Measurements from ENCODE around the gene PCSK1N. TPM values are rescaled to one million over a fixed set of nuclear protein-coding genes. Genes with fewer than 3 reads are reported as not detected.

Gene PCSK1N
- total RNA-seq, 1 experiment from 2014 or later, result 53.3 TPM

- peaks cover 13% of the 10 kb centered on the region for H3K4me1 Mint-ChIP-seq (ENCODE audit: low read depth, unreplicated experiment)
These were observed 4.1 kb downstream of the PCSK1N start for GRCh38 chrX:48831136-48831908.

GRCh38 chrX:48829016-48829735, 6.2 kb downstream of the PCSK1N start:
- H3K4me1 Mint-ChIP-seq (ENCODE audit: low read depth, unreplicated experiment), result peaks cover 4% of the 10 kb centered on the region
- no peak for DNase-seq
- TF ChIP-seq CTCF (IDR thresholded peaks at IDR 0.05; ENCODE audit: unreplicated experiment), result no peak
- CTCF ChIA-PET, result no interaction called here
- H3K36me3 Mint-ChIP-seq (ENCODE audit: insufficient read depth, unreplicated experiment), result peaks cover 11% of the 10 kb centered on the region
- no peak overlapping the region for H3K27ac Mint-ChIP-seq (ENCODE audit: unreplicated experiment)
- BruUV-seq (replicated peaks), result no TSS peak
- H3K9me3 Mint-ChIP-seq (ENCODE audit: low read depth, unreplicated experiment), result no peaks in the 10 kb centered on the region
- no peaks in the 10 kb centered on the region for H3K27me3 Mint-ChIP-seq (ENCODE audit: unreplicated experiment)
- H3K4me3 Mint-ChIP-seq (ENCODE audit: low read depth, unreplicated experiment), result no peak overlapping the region
- intact Hi-C loops (cut with micrococcal nuclease; ENCODE audit: unreplicated experiment), result no loop called here

More at GRCh38 chrX:48831136-48831908, 4.1 kb downstream of the PCSK1N start:
- BruUV-seq (replicated peaks), result TSS peak; percentile 44
- no peak overlapping the region for H3K27ac Mint-ChIP-seq (ENCODE audit: unreplicated experiment)
- no peaks in the 10 kb centered on the region for H3K27me3 Mint-ChIP-seq (ENCODE audit: unreplicated experiment)
- peaks cover 28% of the 10 kb centered on the region for H3K36me3 Mint-ChIP-seq (ENCODE audit: insufficient read depth, unreplicated experiment)
- no peak overlapping the region for H3K4me3 Mint-ChIP-seq (ENCODE audit: low read depth, unreplicated experiment)
- TF ChIP-seq CTCF (IDR thresholded peaks at IDR 0.05; ENCODE audit: unreplicated experiment), result no peak
- intact Hi-C loops (cut with micrococcal nuclease; ENCODE audit: unreplicated experiment), result loop anchor here (10.0 kb wide), 1 partner anchor 63 kb away; the partner anchor contains the start of genes PQBP1 and TIMM17B
- no peak for DNase-seq
- CTCF ChIA-PET, result no interaction called here
- H3K9me3 Mint-ChIP-seq (ENCODE audit: low read depth, unreplicated experiment), result no peaks in the 10 kb centered on the region

DNA sequence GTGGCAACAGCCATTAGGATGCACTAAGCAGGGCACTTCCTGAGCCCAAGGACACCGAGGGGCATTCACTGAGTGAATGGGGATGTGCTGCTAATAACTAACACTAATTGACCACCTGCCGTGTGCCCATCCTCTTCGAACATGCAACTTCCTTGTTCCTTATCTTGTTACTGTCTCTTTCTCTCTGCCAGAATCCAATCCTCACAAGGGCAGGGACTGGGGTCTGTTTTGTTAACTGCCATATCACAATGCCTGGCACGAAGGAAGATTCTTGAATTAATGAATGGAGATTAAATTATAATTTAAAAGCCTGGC, 7.8 kb downstream of the PCSK1N start:
- no peak for TF ChIP-seq CTCF (IDR thresholded peaks at IDR 0.05; ENCODE audit: unreplicated experiment)
- Mint-ChIP-seq H3K4me1 (ENCODE audit: low read depth, unreplicated experiment) (no peaks in the 10 kb centered on the region), H3K27me3 (ENCODE audit: unreplicated experiment) (no peaks in the 10 kb centered on the region), H3K9me3 (ENCODE audit: low read depth, unreplicated experiment) (no peaks in the 10 kb centered on the region), H3K36me3 (ENCODE audit: insufficient read depth, unreplicated experiment) (peaks cover 13% of the 10 kb centered on the region), H3K27ac (ENCODE audit: unreplicated experiment) (no peak overlapping the region), H3K4me3 (ENCODE audit: low read depth, unreplicated experiment) (no peak overlapping the region)
- no peak for DNase-seq
- intact Hi-C loops (cut with micrococcal nuclease; ENCODE audit: unreplicated experiment), result no loop called here
- BruUV-seq (replicated peaks), result no TSS peak
- CTCF ChIA-PET, result no interaction called here

DNA sequence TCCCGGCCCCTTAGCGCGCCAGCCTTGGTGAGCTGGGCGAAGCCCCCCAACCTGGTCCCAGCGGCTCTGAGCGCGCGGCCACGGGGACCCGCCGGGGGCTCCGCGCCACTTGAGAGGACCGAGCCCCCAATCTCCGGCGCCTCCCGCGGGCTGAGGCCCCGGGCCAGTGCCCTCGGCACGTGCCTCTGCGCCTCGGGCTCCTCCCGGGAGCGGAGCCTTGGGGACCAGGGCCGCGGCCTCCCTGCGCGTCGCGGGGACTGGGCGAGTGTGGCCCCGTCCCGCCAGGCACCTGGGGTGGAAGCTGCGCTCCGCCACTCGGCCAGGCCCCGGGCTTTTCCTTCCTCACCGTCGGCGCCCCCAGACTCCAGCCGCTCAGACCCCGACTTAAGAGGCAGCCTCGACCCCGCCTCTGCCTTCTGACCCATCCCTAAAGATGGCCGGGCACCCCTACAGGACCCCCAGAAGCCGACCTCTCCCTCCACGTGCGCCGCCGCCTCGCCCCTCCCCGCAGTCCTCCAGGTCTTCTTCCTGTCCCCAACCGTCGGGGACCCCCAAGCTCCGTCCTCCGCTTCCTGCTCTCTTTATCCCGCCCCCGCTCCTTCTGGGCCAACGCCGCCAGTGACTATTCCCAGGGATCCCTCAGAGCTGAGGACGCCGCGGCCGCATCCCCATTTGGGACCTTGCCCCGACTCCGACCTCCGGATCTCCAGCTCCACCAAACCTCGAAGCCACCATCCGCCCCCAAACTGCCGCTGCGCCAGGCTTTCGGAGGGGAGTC, 8.3 kb downstream of the PCSK1N start:
- DNase-seq, result no peak
- intact Hi-C loops (cut with micrococcal nuclease; ENCODE audit: unreplicated experiment), result no loop called here
- no TSS peak for BruUV-seq (replicated peaks)
- no peak for TF ChIP-seq CTCF (IDR thresholded peaks at IDR 0.05; ENCODE audit: unreplicated experiment)
- Mint-ChIP-seq H3K36me3 (ENCODE audit: insufficient read depth, unreplicated experiment) (peaks cover 15% of the 10 kb centered on the region), H3K27ac (ENCODE audit: unreplicated experiment) (no peak overlapping the region), H3K4me1 (ENCODE audit: low read depth, unreplicated experiment) (no peaks in the 10 kb centered on the region), H3K27me3 (ENCODE audit: unreplicated experiment) (no peaks in the 10 kb centered on the region), H3K9me3 (ENCODE audit: low read depth, unreplicated experiment) (no peaks in the 10 kb centered on the region), H3K4me3 (ENCODE audit: low read depth, unreplicated experiment) (no peak overlapping the region)
- CTCF ChIA-PET, result no interaction called here
